Measurements from ENCODE around the gene DALRD3.
"Not testable (repeated sequence)": the region's sequence is repeated elsewhere in the genome, so short reads cannot be mapped to it uniquely, and the experiment has no call there.

The DALRD3 gene

GRCh38 chr3:49021213-49021812 lies 2.9 kb upstream of the DALRD3 start:
- DNase-seq (ENCODE audit: low spot score) = peak; percentile 98

DNA sequence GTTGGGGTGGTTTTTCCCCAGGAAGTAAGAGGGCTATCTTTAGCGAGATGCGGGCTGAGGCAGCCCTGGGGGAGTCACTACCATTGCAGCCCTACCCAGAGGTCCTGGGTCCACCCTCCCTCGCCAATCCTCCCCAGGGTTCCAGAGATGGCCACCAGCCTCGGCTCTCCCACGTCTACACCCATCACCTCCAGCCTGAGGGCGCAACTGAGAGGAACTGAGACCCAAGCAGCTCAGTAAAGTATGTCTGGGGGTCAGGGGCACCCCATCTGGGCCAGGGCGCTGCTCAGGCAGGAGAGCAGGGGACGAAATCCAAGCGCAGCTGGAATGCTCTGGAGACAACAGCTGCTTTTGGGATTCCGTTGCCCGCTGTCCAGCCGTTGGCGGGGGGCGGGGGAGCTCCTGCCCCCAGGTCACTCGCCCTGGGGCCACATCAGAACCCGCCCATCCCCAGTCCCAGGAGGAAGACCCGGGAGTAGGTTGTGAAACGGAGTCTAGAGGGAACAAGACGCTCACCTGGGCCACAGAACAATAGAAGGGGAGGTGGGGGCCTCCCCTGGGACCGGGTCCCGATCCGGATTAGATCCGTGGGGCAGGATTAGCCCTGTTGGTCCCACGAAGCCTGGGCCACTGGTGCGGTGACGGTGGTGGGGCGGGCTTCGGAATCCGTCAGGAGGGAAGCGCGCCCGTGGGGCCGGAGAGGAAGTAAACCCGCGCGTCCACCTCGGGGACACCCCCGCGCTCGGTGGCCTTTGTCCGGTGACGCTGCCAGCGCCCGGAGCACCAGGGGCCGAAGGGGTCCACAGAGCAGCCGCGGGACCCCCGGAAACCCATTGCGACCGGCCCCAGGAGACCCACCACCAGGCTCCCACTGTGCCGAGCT lies 2.2 kb upstream of the DALRD3 start:
- peak; percentile 42 for DNase-seq (ENCODE audit: low spot score)

GRCh38 chr3:49019941-49020329 lies 1.6 kb upstream of the DALRD3 start:
- no peak for DNase-seq (ENCODE audit: low spot score)

DNA sequence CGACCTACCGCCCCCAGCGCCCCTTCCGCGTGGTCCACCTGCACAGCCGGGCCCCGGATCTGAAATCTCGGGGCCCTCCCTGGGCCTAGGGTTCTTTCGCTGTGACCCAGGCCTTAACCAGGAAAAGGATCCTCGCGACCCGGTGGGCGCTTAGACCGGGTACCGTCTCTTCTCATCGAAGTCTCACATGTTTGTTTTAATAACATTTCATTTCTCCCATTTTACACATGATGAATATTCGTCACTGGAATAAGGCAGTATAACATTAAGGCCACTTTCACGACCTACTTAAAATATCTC lies 277 bp upstream of the DALRD3 start:
- no peak for DNase-seq (ENCODE audit: low spot score)

DNA sequence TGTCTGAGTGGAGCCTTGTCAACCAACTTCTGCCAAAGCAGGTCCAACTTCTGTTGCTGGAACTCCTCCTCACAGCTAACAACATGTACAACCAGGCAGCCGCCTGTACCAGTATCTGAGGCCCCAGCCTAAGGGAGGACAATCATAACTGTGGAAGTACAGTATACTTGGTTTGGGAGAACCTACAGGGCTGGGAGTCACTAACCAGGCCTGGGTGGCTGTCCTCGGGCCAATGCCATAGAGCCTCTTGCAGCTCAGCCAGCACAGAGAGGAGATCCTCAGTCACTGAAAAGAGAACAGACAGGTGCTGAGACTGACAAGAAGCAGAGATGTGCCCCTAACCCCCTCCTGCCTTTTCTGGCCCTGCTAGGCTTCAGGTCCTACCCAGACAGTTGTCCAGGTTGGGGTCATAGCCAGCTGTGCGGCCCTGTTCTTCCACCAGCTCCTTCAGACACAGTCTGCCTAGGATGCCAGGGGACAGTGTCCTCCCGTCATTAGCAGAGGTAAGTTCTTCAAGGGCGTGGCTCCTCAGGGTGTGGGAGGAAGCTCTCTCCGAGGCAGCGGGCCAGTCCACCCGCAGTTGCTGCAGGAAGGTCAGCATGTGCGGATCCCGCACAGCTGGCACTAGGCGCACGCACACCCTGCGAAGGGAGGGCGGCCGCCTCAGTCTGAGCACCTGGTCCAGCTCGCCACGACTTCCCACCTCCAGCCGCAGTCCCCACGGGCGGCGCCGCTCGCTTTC lies 980 bp downstream of the DALRD3 start:
- DNase-seq (ENCODE audit: low spot score) = no peak

- DNase-seq (ENCODE audit: low spot score) = no peak
Observed at GRCh38 chr3:49016414-49017228, 1.8 kb downstream of the DALRD3 start.

GRCh38 chr3:49015765-49016164 lies 2.6 kb downstream of the DALRD3 start:
- DNase-seq (ENCODE audit: low spot score) = no peak

DNA sequence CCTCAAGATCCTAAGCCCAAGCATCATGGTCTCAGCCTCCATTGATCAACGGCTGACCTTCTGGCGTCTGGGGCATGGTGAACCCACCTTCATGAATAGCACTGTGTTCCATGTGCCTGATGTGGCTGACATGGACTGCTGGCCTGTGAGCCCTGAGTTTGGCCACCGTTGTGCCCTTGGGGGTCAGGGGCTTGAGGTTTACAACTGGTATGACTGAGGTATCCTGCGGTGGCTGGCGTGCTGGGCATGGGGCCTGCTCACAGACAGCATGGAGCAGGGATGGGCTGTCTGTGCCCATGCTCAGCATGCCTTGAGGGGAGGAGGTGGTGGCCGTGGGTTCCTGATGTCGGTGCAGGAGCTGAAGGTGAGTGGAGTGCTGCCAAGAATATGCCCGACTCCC lies 3.3 kb downstream of the DALRD3 start:
- no peak for DNase-seq (ENCODE audit: low spot score)

GRCh38 chr3:49013738-49014660 lies 4.4 kb downstream of the DALRD3 start:
- peak; percentile 48 for DNase-seq (ENCODE audit: low spot score)

GRCh38 chr3:49013113-49013737 lies 5.2 kb downstream of the DALRD3 start:
- no peak for DNase-seq (ENCODE audit: low spot score)

DNA sequence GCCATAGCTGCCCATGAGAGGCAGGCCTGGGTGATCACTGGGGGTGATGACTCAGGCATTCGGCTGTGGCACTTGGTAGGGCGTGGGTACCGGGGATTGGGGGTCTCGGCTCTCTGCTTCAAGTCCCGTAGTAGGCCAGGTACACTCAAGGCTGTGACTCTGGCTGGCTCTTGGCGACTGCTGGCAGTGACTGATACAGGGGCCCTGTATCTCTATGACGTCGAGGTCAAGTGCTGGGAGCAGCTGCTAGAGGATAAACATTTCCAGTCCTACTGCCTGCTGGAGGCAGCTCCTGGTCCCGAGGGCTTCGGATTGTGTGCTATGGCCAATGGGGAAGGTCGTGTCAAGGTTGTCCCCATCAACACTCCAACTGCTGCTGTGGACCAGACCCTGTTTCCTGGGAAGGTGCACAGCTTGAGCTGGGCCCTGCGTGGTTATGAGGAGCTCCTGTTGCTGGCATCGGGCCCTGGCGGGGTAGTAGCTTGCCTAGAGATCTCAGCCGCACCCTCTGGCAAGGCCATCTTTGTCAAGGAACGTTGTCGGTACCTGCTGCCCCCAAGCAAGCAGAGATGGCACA lies 5.9 kb downstream of the DALRD3 start:
- DNase-seq (ENCODE audit: low spot score) = no peak

- DNase-seq (ENCODE audit: low spot score) = no peak
Observed at GRCh38 chr3:49009396-49009795, 9.0 kb downstream of the DALRD3 start.

DNA sequence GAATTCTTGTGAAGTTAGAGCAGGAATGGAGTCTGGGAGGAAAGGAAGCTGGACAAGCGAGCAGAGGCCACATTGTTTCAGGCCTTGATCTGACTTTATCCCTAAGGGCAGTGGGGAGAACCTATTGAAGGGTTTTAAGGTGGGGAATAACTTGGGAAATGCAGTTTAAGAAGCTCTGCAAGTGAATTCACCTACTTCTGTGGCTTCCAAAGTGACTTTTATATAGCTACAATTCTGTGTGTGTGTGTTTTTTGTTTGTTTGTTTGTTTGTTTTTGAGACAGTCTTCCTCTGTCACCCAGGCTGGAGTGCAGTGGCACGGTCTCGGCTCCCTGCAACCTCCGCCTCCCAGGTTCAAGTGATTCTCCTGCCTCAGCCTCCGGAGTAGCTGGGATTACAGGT lies 9.8 kb downstream of the DALRD3 start:
- not testable (repeated sequence) for DNase-seq (ENCODE audit: low spot score)

- DNase-seq (ENCODE audit: low spot score) = peak; percentile 96
Observed at GRCh38 chr3:49007771-49008528, 10.4 kb downstream of the DALRD3 start.

DNA sequence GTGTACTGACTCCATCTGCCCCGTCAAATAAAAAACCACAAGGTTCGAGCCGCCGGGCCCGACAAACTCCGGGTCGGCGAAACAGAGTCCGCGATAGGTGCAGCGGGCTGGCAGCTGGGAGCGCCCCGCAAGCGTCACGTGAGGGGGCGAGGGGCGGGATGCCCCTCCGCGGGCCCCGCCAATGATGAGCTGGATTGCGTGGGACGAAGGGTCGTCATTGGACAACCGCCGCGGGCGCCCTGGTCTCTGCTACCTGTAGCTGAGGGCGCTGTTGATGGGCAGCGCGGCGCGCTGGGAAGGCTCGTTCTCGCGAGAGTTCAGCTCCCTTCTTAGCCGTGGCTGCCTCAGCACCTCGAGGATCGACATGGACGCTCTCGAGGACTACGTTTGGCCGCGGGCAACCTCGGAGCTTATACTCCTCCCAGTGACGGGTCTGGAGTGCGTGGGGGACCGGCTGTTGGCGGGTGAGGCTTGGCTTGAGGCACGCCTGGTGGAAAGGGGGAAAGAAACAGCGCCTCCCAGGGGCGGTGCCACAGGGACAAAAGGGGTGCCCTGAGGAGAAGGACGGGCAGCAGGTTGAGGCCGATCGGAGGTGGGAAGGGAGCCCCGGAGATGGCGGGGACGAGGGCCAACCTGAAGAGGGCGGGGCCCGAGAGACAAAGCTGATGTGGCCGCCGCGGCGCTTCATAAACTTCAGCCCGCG lies 11.2 kb downstream of the DALRD3 start, which contains the start of gene WDR6:
Gene WDR6, plus strand, starts transcription at position 324 of the 703 bp plus-strand sequence. Its CDS starts 41 bp downstream, at position 365.
- peak; percentile 97 for DNase-seq (ENCODE audit: low spot score)

GRCh38 chr3:49006408-49007067 lies 11.8 kb downstream of the DALRD3 start:
- DNase-seq (ENCODE audit: low spot score) = peak; percentile 48

DNA sequence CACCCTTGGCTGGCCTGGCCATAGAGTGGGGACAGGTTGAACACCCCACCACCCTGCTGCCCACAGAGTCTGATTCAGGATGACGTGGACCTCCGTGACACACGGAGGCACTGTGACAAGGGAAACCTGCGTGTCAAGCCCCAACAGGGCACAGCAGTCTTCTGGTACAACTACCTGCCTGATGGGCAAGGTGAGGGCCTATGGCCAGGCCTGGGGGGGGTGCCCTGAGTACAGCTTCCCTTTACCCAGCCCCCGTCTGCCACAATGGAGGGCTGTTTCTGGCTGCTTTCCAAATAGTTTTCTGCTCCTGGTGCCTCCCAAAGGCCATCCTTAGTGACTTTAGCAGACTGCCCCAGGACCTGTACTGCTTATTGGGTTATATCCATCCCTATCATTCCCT lies 12.4 kb downstream of the DALRD3 start:
- DNase-seq (ENCODE audit: low spot score) = no peak

- DNase-seq (ENCODE audit: low spot score) = no peak
Observed at GRCh38 chr3:49005303-49005680, 13.1 kb downstream of the DALRD3 start.

Measured in GM03348 (cell line).